SK-N-SH (cell line): ENCODE measurements around the gene APRT.

Experiments used
- EP300 ChIP-seq, 2 experiments: IDR thresholded peaks; 2 replicates each; pipeline versions ENCODE4 v1.4.0 to v1.6.1; 2012; ENCODE audit warnings: borderline replicate concordance in 1 of 2, low read depth in 1 of 2, low read length in 1 of 2
- RCOR1 ChIP-seq: fragments of 150-350 bp; IDR thresholded peaks from 2 replicates; pipeline ENCODE4 v1.6.1; 2017; ENCODE audit warnings: antibody characterized with exemption, low read length
- REST ChIP-seq: IDR thresholded peaks from 2 replicates; pipeline ENCODE4 v1.6.1; 2012; ENCODE audit warnings: mild to moderate bottlenecking, low read depth, low read length, moderate library complexity
- RFX5 ChIP-seq: IDR thresholded peaks from 2 replicates; pipeline ENCODE4 v1.6.1; 2012; ENCODE audit warnings: mild to moderate bottlenecking, improper control_type of control experiment, low read length
- RXRA ChIP-seq: IDR thresholded peaks from 2 replicates; pipeline ENCODE4 v1.4.0; 2012; ENCODE audit warnings: low read depth, mild to moderate bottlenecking, borderline replicate concordance
- TF ChIP-seq, protein P1 (sequence below): fragments of 200-600 bp; sonication (generic); IDR thresholded peaks from 2 replicates; pipeline ENCODE4 v1.6.1; 2017; ENCODE audit warnings: antibody characterized with exemption, mild to moderate bottlenecking, moderate library complexity

DNA sequence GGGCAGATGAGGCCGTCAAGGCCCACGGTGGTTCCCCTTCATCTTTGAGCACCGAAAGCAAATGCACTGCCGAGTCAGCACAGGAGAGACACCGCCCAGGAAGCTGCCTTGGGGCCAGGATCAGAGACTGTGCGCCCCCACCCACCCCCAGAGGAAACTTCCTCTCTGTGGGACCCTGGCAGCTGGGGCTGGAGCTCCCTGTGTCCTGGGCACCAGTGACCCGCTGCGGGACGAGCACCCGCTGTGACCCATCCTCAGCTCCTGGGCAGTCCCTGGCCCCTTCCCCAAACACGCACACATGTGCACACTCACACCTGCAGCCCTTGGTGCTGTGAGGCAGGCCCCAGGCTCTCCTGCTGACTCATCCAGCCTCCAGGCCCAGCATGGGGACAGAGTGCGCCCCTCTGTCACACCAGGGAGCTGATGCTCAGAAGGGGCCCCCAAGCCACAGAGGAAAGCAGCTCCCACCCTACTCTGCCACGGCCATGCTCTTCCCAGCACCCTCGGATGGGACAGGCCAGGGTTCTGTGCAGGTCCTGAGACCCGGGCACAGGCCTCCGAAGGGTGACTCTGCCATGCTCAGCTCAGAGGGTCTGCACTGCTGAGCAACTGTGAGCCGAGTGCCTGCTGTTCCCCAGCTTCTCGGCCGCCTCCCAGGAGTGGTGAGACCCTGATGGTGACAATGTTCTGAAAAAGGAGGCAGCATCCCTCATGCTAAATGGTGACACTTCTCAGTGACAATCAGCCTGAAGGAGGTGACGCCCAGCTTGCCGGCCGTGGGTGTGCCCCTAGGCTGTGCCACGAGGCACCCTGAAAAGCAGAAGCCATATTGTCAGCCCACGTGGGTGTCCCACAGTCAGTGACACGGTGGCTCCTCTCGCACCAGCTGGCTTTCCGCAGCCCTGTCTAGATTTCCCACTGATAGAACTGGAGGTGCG is 30.3 kb downstream of the APRT start:
- TF ChIP-seq, protein P1, sequence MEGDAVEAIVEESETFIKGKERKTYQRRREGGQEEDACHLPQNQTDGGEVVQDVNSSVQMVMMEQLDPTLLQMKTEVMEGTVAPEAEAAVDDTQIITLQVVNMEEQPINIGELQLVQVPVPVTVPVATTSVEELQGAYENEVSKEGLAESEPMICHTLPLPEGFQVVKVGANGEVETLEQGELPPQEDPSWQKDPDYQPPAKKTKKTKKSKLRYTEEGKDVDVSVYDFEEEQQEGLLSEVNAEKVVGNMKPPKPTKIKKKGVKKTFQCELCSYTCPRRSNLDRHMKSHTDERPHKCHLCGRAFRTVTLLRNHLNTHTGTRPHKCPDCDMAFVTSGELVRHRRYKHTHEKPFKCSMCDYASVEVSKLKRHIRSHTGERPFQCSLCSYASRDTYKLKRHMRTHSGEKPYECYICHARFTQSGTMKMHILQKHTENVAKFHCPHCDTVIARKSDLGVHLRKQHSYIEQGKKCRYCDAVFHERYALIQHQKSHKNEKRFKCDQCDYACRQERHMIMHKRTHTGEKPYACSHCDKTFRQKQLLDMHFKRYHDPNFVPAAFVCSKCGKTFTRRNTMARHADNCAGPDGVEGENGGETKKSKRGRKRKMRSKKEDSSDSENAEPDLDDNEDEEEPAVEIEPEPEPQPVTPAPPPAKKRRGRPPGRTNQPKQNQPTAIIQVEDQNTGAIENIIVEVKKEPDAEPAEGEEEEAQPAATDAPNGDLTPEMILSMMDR, result no peak
- TF ChIP-seq RCOR1, result no peak
- no peak for TF ChIP-seq REST
- TF ChIP-seq EP300 (IDR thresholded peaks at IDR 0.05; ENCODE audit: borderline replicate concordance in 1 of 2, low read depth in 1 of 2, low read length in 1 of 2), result no peak
- TF ChIP-seq RXRA, result no peak
- no peak for TF ChIP-seq RFX5
